Measurements from ENCODE around the gene ERCC5. TPM values are rescaled to one million over a fixed set of nuclear protein-coding genes. Genes with fewer than 3 reads are reported as not detected.
A peak's percentile ranks its signal among the peaks of the same experiment; 100 is the strongest.

Gene ERCC5
- total RNA-seq, 1 donor from 2014 or later, result 26.2 TPM

DNA sequence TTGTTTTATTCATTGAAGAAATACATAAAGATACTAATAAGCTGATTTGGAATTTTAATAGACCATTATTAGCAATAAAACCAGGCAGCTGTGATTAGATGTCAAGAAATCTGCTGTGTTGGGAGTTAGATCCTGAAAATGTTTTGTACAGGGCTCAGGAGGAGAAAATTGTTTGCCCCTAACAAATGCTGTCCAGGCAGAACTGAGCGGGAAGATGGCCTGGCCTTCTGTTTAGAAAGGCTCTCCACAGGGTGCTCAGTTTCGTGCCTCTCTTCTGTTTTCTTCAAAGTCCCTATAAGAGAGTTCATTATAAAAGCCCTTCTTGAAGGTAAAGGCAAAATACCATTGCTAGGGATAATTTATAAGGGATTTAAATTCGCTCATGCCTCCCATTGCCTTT lies 64.1 kb downstream of the ERCC5 start:
- no peak for DNase-seq
- intact Hi-C loops (cut with micrococcal nuclease), result no loop called here

DNA sequence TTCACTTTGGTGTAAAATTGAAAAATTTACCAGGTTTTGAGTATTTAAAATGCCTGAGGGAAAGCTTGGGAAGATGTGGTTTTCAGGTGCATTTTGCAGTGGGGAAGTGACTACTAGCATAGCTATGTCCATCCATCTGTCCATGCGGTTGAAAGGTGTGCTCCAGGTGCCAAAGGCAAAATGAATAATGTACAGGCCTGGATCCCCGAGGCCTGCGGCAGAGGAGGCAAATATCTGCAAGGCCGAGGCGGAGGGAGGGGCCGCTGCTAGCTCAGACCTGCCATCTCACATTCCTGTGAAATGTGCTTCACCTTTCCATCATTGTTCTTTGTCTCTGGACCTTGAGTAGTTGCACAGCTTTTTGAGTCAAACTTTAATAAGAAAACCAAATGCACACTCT lies 65.5 kb downstream of the ERCC5 start:
- no peak for ATAC-seq
- no peak for DNase-seq
- intact Hi-C loops (cut with micrococcal nuclease), result no loop called here

More for the DNA sequence above, 64.1 kb downstream of the ERCC5 start:
- ATAC-seq, result no peak

DNA sequence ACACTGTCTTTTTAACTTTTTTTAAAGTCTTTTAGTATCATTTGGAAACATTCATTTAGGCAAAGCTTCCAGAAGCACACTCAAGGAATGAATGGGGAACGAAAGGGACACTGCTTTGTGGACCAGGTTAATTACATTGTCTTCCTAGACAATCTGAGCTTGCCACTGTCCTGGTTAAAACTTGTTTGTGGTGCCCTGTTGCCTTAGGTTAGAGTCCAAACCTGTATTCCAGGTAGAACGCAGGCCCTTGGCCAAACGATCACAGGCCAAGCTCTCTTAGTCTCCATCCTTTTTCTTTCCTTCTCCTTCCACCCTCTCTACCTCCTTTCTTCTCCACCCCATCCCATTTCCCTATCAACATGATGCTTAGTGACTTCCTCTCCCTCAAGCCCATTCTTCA lies 66.8 kb downstream of the ERCC5 start:
- intact Hi-C loops (cut with micrococcal nuclease), result no loop called here

DNA sequence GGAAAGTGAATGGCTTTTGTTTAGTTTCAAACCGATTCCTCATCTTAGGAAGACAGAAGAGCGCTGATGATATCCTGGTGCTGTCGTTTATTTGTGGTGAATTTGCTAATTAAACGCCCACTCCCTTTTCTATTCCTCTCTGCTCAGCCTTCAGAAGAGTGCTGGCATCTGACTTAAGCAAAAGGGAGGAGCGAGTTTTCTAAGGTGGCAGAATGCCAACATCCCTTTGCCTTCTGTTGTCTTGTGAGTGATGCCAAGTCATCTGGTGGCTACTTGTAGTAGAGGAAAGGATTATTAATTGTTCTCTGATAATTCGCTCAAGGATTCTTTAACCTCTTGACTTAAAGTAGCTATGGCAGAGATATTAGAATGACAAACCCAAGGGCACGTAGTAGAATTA lies 68.1 kb downstream of the ERCC5 start:
- DNase-seq (no peak), ATAC-seq (no peak)
- intact Hi-C loops (cut with micrococcal nuclease), result no loop called here

More for the DNA sequence above, 66.8 kb downstream of the ERCC5 start:
- ATAC-seq, result no peak
- no peak for DNase-seq

DNA sequence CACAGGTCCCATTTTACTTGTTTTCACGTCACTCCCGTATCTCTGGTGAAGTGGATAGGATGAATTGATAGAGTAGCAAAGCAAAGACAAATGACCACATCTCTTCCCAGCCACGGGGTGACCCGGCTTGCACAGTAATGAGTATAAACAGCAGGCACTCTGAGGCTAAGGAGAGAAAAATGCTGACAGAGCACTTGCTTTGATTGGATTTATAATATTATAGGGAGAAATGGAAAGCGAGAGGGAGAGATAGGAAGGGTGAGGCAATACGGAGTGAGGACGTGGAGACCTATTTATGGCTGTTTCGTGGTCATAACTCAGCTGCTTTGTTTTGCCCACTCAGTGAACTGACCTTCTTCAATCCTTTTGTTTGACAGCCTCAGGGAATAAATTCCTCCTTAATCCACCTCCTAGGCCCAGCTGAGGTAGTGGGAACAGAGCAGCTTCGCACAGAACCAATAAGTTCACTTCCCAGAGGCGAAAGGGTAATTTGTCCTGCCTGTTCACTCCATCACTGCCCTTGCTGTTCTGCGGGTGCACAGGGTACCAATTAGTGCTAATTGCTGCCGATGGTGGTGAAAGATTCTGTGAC lies 68.6 kb downstream of the ERCC5 start:
- intact Hi-C loops (cut with micrococcal nuclease), result no loop called here
- no peak for ATAC-seq
- no peak for DNase-seq

DNA sequence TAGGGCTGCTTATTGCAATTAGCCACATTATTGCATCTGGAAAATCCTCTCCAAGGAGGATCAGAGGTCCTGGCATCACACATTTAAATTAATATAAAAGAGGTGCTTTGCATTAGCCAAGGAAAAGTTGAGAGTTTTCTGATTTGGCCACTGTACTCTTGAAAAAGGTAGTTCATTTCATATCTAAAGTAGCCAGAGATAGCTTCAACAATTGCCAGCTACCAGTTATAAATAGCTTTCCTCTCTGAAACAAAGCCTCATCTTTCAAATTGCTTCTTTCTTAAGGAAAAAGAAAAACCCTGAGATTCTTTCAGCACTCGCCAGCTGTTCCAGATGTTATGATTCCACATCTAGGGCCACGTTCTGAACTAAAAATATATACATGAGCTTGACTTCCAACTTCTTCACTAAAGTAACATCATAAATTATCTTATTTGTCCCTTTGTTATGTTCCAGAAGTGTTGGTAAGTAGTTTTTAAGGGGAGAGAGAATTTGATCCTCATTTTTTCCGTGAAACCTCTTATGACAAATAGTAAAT lies 69.6 kb downstream of the ERCC5 start:
- peak; percentile 59 for ATAC-seq
- intact Hi-C loops (cut with micrococcal nuclease), result no loop called here
- no peak for DNase-seq

DNA sequence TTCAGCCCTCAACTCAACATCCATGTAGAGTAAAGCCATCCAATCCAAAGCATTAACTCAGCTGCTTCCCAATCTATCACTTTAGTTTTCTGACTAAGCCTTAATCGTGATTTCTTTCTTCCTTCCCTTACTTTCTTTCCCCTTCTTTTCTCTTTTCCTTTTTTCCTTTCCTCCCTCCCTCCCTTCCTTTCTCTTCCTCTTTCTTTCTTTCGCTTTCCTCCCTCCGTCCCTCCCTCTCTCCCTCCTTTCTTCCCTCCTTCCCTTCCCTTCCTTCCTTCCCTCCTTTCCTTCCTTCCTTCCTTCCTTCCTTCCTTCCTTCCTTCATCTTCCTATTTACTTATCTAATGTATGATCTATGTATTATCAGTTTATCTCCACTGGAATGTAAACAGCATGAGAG lies 71.2 kb downstream of the ERCC5 start:
- ATAC-seq, result no peak
- intact Hi-C loops (cut with micrococcal nuclease), result no loop called here

DNA sequence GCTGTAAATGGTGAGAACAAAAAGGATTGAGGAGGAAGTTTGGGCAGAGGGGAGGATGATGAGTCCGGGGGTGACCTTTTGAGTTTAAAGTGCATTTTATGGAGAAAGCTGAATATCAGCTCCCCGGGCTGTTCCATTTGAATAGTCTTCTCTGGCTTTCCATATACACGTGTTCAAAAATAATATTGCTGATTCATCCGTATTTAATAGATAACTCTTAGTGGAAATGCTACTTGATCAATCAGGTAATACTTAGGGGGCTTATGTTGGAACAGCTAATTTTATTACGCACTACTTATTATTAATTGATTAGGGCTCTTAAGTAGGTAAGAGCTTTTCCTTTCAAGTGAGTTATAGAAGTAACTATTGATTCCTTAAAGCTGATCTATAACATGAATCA lies 76.4 kb downstream of the ERCC5 start:
- ATAC-seq (no peak), DNase-seq (no peak)
- intact Hi-C loops (cut with micrococcal nuclease), result no loop called here

More for the DNA sequence above, 71.2 kb downstream of the ERCC5 start:
- no peak for DNase-seq

Other genes starting within 250 kb of the ERCC5 start
- gene TPP2, start 249.0 kb upstream of the ERCC5 start, total RNA-seq, result 33.0 TPM
- not detected for gene METTL21C, start 151.0 kb upstream of the ERCC5 start, total RNA-seq
- gene TEX30, start 72.2 kb upstream of the ERCC5 start, total RNA-seq, result 11.2 TPM
- 3.5 TPM for gene POGLUT2, start 47.1 kb upstream of the ERCC5 start, total RNA-seq
- 39.1 TPM for gene BIVM, start 46.9 kb upstream of the ERCC5 start, total RNA-seq
- gene SLC10A2, start 220.4 kb downstream of the ERCC5 start, total RNA-seq, result not detected

Measured in left ventricle myocardium superior (tissue), 1 donor.